Measurements from ENCODE around the gene APBB1IP.
"Not testable (repeated sequence)": the region's sequence is repeated elsewhere in the genome, so short reads cannot be mapped to it uniquely, and the experiment has no call there.

APBB1IP gene

DNA sequence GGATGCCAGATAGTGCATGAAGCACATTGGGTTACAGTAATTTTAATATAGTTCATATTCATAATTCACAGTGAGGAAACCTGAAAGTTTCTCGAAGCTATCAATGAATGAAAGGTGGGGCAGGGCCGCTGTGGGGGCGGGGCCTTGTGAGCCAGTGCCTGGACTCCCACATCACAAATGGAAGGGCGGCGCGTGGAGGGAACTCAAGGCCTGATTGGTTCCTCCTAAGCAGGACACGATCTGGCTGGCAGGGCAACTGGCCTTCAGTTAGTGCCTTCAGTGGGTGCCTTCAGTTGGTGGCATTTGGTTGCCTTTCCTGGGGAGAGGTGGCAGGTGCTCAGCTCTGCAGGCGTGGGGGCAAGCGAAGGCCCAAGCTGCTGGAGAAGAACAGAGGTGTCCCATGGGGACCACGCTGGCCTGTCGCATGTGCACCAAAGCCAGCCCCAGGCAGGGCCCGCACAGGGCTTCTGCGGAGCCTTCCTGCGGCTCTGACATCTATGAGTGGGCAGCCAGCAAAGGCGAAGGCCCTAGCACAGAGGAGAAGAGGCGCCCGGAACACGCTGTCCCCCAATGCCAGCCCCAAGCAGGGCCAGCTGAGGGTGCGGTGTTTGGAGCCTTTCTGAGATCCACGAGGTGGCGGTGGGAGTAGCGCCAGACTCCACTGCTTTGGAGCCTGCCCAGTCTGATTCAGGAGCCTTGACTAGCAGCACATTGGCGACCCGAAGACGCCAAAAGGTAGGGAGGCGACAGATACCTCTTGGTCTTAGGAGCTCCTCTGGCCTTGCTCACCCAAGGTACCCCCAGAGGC is 141.3 kb downstream of the APBB1IP start:
- H3K36me3 ChIP-seq (ENCODE audit: low read length) = no peaks in the 10 kb centered on the region
- H3K9me3 ChIP-seq (ENCODE audit: insufficient read depth, low read length) = no peaks in the 10 kb centered on the region
- no peak overlapping the region for H2AFZ ChIP-seq (ENCODE audit: low read depth, low read length, severe bottlenecking)
- no peaks in the 10 kb centered on the region for H4K20me1 ChIP-seq (ENCODE audit: low read depth, low read length)
- TF ChIP-seq, protein P1, sequence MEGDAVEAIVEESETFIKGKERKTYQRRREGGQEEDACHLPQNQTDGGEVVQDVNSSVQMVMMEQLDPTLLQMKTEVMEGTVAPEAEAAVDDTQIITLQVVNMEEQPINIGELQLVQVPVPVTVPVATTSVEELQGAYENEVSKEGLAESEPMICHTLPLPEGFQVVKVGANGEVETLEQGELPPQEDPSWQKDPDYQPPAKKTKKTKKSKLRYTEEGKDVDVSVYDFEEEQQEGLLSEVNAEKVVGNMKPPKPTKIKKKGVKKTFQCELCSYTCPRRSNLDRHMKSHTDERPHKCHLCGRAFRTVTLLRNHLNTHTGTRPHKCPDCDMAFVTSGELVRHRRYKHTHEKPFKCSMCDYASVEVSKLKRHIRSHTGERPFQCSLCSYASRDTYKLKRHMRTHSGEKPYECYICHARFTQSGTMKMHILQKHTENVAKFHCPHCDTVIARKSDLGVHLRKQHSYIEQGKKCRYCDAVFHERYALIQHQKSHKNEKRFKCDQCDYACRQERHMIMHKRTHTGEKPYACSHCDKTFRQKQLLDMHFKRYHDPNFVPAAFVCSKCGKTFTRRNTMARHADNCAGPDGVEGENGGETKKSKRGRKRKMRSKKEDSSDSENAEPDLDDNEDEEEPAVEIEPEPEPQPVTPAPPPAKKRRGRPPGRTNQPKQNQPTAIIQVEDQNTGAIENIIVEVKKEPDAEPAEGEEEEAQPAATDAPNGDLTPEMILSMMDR (IDR thresholded peaks at IDR 0.05; ENCODE audit: insufficient read depth, low read length, poor library complexity, severe bottlenecking) = no peak
- H3K27me3 ChIP-seq (ENCODE audit: low read length) = no peaks in the 10 kb centered on the region
- no peaks in the 10 kb centered on the region for H3K79me2 ChIP-seq (ENCODE audit: insufficient read depth, low read length)
- no peak overlapping the region for H3K27ac ChIP-seq (ENCODE audit: low read depth, low read length)
- H3K9me2 ChIP-seq (replicated peaks; ENCODE audit: insufficient read depth, low read length) = no peaks in the 10 kb centered on the region
- H3K4me2 ChIP-seq (ENCODE audit: low read depth, low read length, poor library complexity, severe bottlenecking) = no peak overlapping the region
- H3F3A ChIP-seq (ENCODE audit: insufficient read depth) = peaks cover 2% of the 10 kb centered on the region; the same call in 1 of the 2 replicates
- no peak overlapping the region for H3K4me3 ChIP-seq (ENCODE audit: insufficient read depth, low read length, poor library complexity, severe bottlenecking)
- no peak overlapping the region for H3K9ac ChIP-seq (ENCODE audit: low read length)

DNA sequence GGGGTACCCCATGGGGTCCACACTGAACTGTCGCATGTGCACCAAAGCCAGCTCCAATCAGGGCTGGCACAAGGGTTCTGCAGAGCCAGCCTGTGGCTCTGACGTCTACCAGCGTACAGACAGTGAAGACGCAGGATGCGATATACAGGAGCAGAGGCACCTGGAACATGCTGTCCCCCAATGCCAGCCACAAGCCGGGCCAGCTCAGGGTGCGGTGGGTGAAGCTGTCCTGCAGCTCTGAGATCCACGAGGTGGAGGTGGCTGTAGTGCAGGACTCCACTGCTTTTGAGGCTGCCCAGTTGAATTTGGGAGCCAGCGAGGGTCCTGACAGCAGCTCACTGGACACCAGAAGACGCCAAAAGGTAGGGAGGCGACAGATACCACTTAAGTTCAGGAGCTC is 148.1 kb downstream of the APBB1IP start:
- H2AFZ ChIP-seq (ENCODE audit: low read depth, low read length, severe bottlenecking) = no peak overlapping the region
- no peaks in the 10 kb centered on the region for H3F3A ChIP-seq (ENCODE audit: insufficient read depth)
- no peaks in the 10 kb centered on the region for H3K36me3 ChIP-seq (ENCODE audit: low read length)
- H3K4me3 ChIP-seq (ENCODE audit: insufficient read depth, low read length, poor library complexity, severe bottlenecking) = no peak overlapping the region
- TF ChIP-seq, protein P1 (IDR thresholded peaks at IDR 0.05; ENCODE audit: insufficient read depth, low read length, poor library complexity, severe bottlenecking) = no peak
- TF ChIP-seq EZH2phosphoT487 (conservative IDR thresholded peaks at IDR 0.05; ENCODE audit: low read length) = no peak
- no peak overlapping the region for H3K9ac ChIP-seq (ENCODE audit: low read length)
- no peaks in the 10 kb centered on the region for H3K27me3 ChIP-seq (ENCODE audit: low read length)
- H4K20me1 ChIP-seq (ENCODE audit: low read depth, low read length) = no peaks in the 10 kb centered on the region
- no peaks in the 10 kb centered on the region for H3K79me2 ChIP-seq (ENCODE audit: insufficient read depth, low read length)
- no peak overlapping the region for H3K4me2 ChIP-seq (ENCODE audit: low read depth, low read length, poor library complexity, severe bottlenecking)
- no peaks in the 10 kb centered on the region for H3K9me2 ChIP-seq (replicated peaks; ENCODE audit: insufficient read depth, low read length)
- no peak overlapping the region for H3K27ac ChIP-seq (ENCODE audit: low read depth, low read length)
- no peaks in the 10 kb centered on the region for H3K9me3 ChIP-seq (ENCODE audit: insufficient read depth, low read length)

DNA sequence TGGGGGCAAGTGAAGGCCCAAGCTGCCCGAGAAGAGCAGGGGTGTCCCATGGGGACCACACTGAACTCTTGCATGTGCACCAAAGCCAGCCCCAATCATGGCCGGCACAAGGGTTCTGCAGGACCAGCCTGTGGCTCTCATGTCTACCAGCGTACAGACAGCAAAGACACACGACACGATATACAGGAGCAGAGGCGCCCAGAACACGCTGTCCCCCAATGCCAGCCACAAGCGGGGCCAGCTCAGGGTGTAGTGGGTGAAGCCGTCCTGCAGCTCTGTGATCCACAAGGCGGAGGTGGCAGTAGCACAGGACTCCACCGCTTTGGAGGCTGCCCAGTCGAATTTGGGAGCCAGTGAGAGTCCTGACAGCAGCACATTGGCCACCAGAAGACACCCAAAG is 150.5 kb downstream of the APBB1IP start:
- H3K4me2 ChIP-seq (ENCODE audit: low read depth, low read length, poor library complexity, severe bottlenecking) = no peak overlapping the region
- H3K79me2 ChIP-seq (ENCODE audit: insufficient read depth, low read length) = no peaks in the 10 kb centered on the region
- no peaks in the 10 kb centered on the region for H4K20me1 ChIP-seq (ENCODE audit: low read depth, low read length)

DNA sequence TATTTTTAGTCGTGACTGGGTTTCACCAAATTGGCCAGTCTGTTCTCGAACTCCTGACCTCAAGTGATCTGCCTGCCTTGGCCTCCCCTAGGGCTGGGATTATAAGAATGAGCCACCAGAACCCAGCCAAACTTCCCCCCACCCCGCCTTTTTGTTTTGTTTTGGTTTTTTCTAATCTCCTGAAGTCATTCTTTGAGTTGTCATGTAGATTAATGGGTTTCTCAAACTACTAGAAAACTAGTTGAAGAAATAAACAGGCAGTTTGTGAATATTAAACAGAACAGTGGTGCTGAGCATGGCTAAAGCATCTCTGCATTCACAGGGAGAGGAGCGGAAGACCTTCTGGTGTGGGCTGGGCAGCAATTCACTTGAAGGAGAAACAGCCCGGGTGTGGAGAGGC is 151.7 kb downstream of the APBB1IP start:
- H3K9ac ChIP-seq (ENCODE audit: low read length); H3K79me2 ChIP-seq (ENCODE audit: insufficient read depth, low read length); H3K4me3 ChIP-seq (ENCODE audit: insufficient read depth, low read length, poor library complexity, severe bottlenecking); H3K27ac ChIP-seq (ENCODE audit: low read depth, low read length); H3K36me3 ChIP-seq (ENCODE audit: low read length); H3K4me2 ChIP-seq (ENCODE audit: low read depth, low read length, poor library complexity, severe bottlenecking); H2AFZ ChIP-seq (ENCODE audit: low read depth, low read length, severe bottlenecking); H3K27me3 ChIP-seq (ENCODE audit: low read length); H4K20me1 ChIP-seq (ENCODE audit: low read depth, low read length); H3K9me2 ChIP-seq (replicated peaks; ENCODE audit: insufficient read depth, low read length); H3F3A ChIP-seq (ENCODE audit: insufficient read depth); H3K9me3 ChIP-seq (ENCODE audit: insufficient read depth, low read length): not testable (repeated sequence)

More for the DNA sequence above, 150.5 kb downstream of the APBB1IP start:
- H2AFZ ChIP-seq (ENCODE audit: low read depth, low read length, severe bottlenecking) = no peak overlapping the region
- no peak overlapping the region for H3K9ac ChIP-seq (ENCODE audit: low read length)
- H3K4me3 ChIP-seq (ENCODE audit: insufficient read depth, low read length, poor library complexity, severe bottlenecking) = no peak overlapping the region
- no peaks in the 10 kb centered on the region for H3K9me2 ChIP-seq (replicated peaks; ENCODE audit: insufficient read depth, low read length)
- TF ChIP-seq, protein P1 (IDR thresholded peaks at IDR 0.05; ENCODE audit: insufficient read depth, low read length, poor library complexity, severe bottlenecking) = no peak
- TF ChIP-seq EZH2phosphoT487 (conservative IDR thresholded peaks at IDR 0.05; ENCODE audit: low read length) = no peak
- H3K36me3 ChIP-seq (ENCODE audit: low read length) = no peaks in the 10 kb centered on the region
- no peaks in the 10 kb centered on the region for H3F3A ChIP-seq (ENCODE audit: insufficient read depth)
- no peaks in the 10 kb centered on the region for H3K27me3 ChIP-seq (ENCODE audit: low read length)
- no peak overlapping the region for H3K27ac ChIP-seq (ENCODE audit: low read depth, low read length)
- H3K9me3 ChIP-seq (ENCODE audit: insufficient read depth, low read length) = no peaks in the 10 kb centered on the region
